Transverse colon (tissue), 4 donors: ENCODE results near the gene MAP3K7. TPM values are rescaled to one million over a fixed set of nuclear protein-coding genes. Genes with fewer than 3 reads are reported as not detected.

Source experiments
- DNase-seq: peaks from one replicate; pipeline ENCODE4 v3.0.0-alpha.2; 2019
- H3K27ac ChIP-seq, 4 donors: fragments of 200-600 bp; sonication (generic); 2 replicates each; pipeline ENCODE4 v1.5.1; 2016 to 2018; ENCODE audit warnings: inconsistent platforms in 4 of 4
- H3K27me3 ChIP-seq: fragments of 200-600 bp; sonication (generic); 2 replicates; pipeline ENCODE4 v1.5.1; 2017; ENCODE audit warnings: inconsistent platforms
- H3K36me3 ChIP-seq, 4 donors: fragments of 200-600 bp; sonication (generic); 2 replicates each; pipeline ENCODE4 v1.5.1; 2017 to 2019; ENCODE audit warnings: inconsistent platforms in 4 of 4
- H3K4me1 ChIP-seq, 4 donors: fragments of 200-600 bp; sonication (generic); 2 replicates each; pipeline ENCODE4 v1.5.1; 2017 to 2020; ENCODE audit warnings: inconsistent platforms in 4 of 4
- H3K4me3 ChIP-seq, 4 donors: fragments of 200-600 bp; sonication (generic); 1 replicate in 1 of 4; 2 replicates in 3 of 4; pipeline versions ENCODE4 v1.5.1 to v1.6.1; 2017 to 2019; ENCODE audit warnings: inconsistent platforms in 4 of 4
- H3K9me3 ChIP-seq, 2 donors: fragments of 200-600 bp; sonication (generic); 2 replicates each; pipeline ENCODE4 v1.5.1; 2017 to 2019; ENCODE audit warnings: inconsistent platforms in 2 of 2
- EP300 ChIP-seq: sonication (generic); formaldehyde crosslinking; IDR thresholded peaks from one replicate; pipeline ENCODE4 v1.6.1; 2017; ENCODE audit warnings: antibody characterized with exemption, low read depth
- POLR2A ChIP-seq: fragments of 450-650 bp; IDR thresholded peaks from one replicate; pipeline ENCODE4 v1.6.1; 2016; ENCODE audit warnings: antibody characterized with exemption, mild to moderate bottlenecking, moderate library complexity
- POLR2AphosphoS5 ChIP-seq, 3 donors: sonication (generic); formaldehyde crosslinking; IDR thresholded peaks; one replicate each; pipeline ENCODE4 v1.6.1; 2016; ENCODE audit warnings: antibody characterized with exemption in 3 of 3
- WGBS, 2 donors: methylation state at CpG; one replicate each; pipeline ENCODE4 v1.1.5; 2018; ENCODE audit warnings: low coverage in 1 of 2; 5-methylcytosine and 5-hydroxymethylcytosine counted together
- in situ Hi-C, 4 donors: fragments of 200-750 bp; cut with MboI; loops; one replicate each; pipeline versions ENCODE4 v1.15.0 to v1.15.1; 2017; ENCODE audit warnings: low sequenced_read_pairs in 3 of 4, low pct_ligation_motif_present in 1 of 4, low pct_unique_long_range_greater_than_20kb in 1 of 4
- intact Hi-C: fragments of 100-400 bp; cut with DNase I; formaldehyde crosslinking; loops from one replicate; pipeline ENCODE4 v1.15.1; 2023; ENCODE audit warnings: low total_unique reads
- total RNA-seq, 4 donors: library from RNA; depleted of rRNA; stranded (reverse); fragments of >200 nt; gene quantifications; one replicate each; pipeline ENCODE4 v1.1.0, GENCODE V29; 2016
- TF ChIP-seq, protein P1 (sequence below), 5 experiments: fragments of 200-600 bp in 3 of 5; fragments of 450-650 bp in 2 of 5; sonication (generic) in 3 of 5; IDR thresholded peaks; 1 replicate in 2 of 5; 2 replicates in 3 of 5; pipeline ENCODE4 v1.5.1; 2016 to 2017; ENCODE audit warnings: antibody characterized with exemption in 5 of 5, inconsistent platforms in 3 of 5, mild to moderate bottlenecking in 2 of 5, moderate library complexity in 1 of 5

The MAP3K7 gene
- 10 to 100 TPM; 19.3 to 37.6 (median 28.5) TPM for total RNA-seq

DNA sequence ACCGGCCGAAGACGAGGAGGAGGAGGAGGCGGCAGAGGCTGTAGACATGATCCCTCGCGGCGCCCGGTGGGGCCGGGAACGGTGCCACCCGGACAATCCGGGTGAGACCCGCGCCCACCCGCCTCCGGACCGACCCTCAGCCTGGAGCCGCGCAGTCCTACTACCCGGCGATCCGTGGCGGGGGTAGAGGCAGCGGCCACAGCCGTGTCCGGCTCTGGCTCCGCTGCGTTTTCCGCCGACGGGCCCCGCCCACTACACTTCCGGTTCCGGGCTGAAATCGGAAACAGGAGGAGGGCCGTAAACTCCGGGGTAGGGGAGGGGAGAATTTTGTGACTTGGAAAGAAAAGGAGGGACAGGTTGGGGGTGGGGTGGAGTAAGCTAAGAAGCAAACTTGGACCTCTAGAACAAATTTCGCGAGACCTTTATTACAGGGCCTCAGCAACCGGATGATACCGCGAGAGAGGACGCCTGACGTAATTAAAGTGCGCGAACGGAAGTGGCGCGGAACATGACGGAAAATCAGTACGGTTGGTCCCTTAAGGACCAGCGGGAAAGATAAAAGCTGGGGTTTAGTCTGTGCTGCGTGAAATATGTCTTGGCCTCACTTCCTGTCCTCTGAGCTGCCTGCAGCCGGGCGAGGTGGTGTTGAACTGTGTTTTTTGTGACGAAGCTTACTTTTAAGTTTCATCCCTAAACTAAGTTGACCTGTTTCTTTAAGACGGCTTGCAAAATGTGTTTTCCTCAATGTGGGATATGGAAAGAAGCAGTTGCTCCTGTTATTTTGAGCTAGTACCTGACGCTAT lies at the start of gene MAP3K7:
Gene MAP3K7, minus strand, starts transcription at position 237 of the 803 bp plus-strand sequence. Its CDS starts 189 bp downstream, at position 48.
- H3K27ac ChIP-seq: peak within 1 kb of the TSS; percentile 90 to 94 (median 92)
- peak within 1 kb of the TSS; percentile 73 to 100 (median 93) for H3K4me3 ChIP-seq
- H3K9me3 ChIP-seq: no peaks in the 10 kb centered on the region
- in situ Hi-C loops: no loop called here
- DNase-seq: peak; percentile 95
- peak; percentile 77 for TF ChIP-seq POLR2A
- TF ChIP-seq, protein P1, sequence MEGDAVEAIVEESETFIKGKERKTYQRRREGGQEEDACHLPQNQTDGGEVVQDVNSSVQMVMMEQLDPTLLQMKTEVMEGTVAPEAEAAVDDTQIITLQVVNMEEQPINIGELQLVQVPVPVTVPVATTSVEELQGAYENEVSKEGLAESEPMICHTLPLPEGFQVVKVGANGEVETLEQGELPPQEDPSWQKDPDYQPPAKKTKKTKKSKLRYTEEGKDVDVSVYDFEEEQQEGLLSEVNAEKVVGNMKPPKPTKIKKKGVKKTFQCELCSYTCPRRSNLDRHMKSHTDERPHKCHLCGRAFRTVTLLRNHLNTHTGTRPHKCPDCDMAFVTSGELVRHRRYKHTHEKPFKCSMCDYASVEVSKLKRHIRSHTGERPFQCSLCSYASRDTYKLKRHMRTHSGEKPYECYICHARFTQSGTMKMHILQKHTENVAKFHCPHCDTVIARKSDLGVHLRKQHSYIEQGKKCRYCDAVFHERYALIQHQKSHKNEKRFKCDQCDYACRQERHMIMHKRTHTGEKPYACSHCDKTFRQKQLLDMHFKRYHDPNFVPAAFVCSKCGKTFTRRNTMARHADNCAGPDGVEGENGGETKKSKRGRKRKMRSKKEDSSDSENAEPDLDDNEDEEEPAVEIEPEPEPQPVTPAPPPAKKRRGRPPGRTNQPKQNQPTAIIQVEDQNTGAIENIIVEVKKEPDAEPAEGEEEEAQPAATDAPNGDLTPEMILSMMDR (IDR thresholded peaks at IDR 0.05): no peak
- TF ChIP-seq EP300: no peak
- TF ChIP-seq POLR2AphosphoS5 (IDR thresholded peaks at IDR 0.05): peak; percentile 63 to 81 (median 80)
- peaks cover 0 to 26% (median 12%) of the 10 kb centered on the region in 4 donors for H3K4me1 ChIP-seq
- intact Hi-C loops: no loop called here
- H3K36me3 ChIP-seq: no peaks in the 10 kb centered on the region
- H3K27me3 ChIP-seq: peaks cover under 1% of the 10 kb centered on the region
- WGBS, 2 donors: 1% methylated on average over 15 to 52 of the region's 58 CpGs

DNA sequence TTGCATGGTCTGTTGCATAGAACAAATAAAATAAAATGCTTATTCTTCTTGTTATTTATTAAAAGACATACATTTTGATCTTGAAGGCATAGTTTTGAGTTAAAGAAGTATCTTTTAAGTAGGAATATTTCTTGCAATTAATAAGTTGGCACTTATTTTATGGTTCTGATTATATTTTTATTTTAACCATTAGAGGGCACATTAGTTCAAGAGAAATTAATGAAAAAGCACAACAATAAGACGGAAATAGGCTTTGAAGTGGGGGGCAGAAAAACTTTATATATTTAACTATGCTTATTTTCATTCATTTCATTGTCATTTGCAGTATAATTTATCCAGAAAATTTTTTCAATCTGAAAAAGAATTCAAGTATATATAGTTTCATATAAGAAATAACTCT lies 44.2 kb upstream of the MAP3K7 start:
- Histone ChIP-seq H3K27me3 (no peaks in the 10 kb centered on the region), H3K4me1 (no peaks in the 10 kb centered on the region), H3K4me3 (no peak overlapping the region), H3K36me3 (no peaks in the 10 kb centered on the region), H3K27ac (no peak overlapping the region), H3K9me3 (no peaks in the 10 kb centered on the region)
- WGBS, 2 donors: 15 to 28% methylated on average over 1 of the region's 1 CpG
- TF ChIP-seq POLR2A (no peak), POLR2AphosphoS5 (IDR thresholded peaks at IDR 0.05) (no peak)
- TF ChIP-seq, protein P1 (IDR thresholded peaks at IDR 0.05): no peak
- DNase-seq: no peak
- intact Hi-C loops (no loop called here), in situ Hi-C loops (no loop called here)

DNA sequence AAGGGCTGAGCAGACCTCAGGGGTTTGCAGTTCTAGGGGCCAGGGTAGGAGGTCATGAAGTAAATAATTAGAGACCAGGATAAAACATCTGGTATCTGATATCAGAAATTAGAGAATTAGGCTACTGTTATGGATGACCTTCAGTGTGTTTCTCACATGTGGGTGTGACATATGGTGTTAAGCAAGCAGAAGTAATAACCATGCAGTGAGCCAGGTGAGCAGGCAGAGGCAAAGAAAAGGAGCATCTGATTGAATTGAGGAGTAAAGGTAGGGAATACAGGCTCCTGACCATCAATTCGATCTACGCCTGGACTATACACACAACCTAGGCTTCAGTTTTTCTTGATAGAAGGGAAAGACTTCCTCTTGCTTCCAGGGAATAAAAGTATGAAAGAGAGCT lies 34.7 kb upstream of the MAP3K7 start:
- no peak for TF ChIP-seq POLR2AphosphoS5 (IDR thresholded peaks at IDR 0.05)
- TF ChIP-seq, protein P1 (IDR thresholded peaks at IDR 0.05): no peak
- no peak for TF ChIP-seq EP300
- no peak for TF ChIP-seq POLR2A
- H3K27me3 ChIP-seq: peaks cover 12% of the 10 kb centered on the region
- no peak overlapping the region for H3K27ac ChIP-seq
- no peaks in the 10 kb centered on the region for H3K4me1 ChIP-seq
- intact Hi-C loops (no loop called here), in situ Hi-C loops (no loop called here)
- DNase-seq: no peak
- H3K4me3 ChIP-seq: no peak overlapping the region
- 80 to 92% methylated on average over 1 to 2 of the region's 2 CpGs for WGBS, 2 donors
- H3K9me3 ChIP-seq: no peaks in the 10 kb centered on the region
- no peaks in the 10 kb centered on the region for H3K36me3 ChIP-seq

DNA sequence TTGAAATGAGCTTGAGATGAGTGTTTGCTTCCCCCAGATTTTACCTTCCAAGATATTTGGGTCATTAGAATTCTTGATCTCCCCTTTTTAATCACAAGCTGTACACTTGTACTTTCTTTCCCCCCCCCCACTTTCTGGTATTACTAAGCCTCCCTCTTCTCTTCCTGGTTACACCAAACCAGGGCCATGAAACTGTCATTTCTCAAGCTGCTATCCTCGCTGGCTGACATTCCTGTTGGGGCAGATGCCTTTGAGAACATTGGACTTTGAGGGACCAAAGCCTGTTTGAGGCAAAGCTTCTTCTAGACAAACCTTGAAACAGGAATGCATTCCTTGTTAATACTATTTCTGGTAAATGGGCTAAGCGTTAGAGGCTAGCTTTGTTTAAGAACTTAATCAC lies 32.3 kb upstream of the MAP3K7 start:
- Histone ChIP-seq H3K4me3 (no peak overlapping the region), H3K9me3 (no peaks in the 10 kb centered on the region), H3K27me3 (peaks cover 25% of the 10 kb centered on the region), H3K27ac (no peak overlapping the region), H3K4me1 (no peaks in the 10 kb centered on the region), H3K36me3 (no peaks in the 10 kb centered on the region)
- intact Hi-C loops: no loop called here
- in situ Hi-C loops: no loop called here
- no peak for DNase-seq
- WGBS, 2 donors: 40 to 64% methylated on average over 2 of the region's 2 CpGs
- no peak for TF ChIP-seq POLR2A
- no peak for TF ChIP-seq POLR2AphosphoS5 (IDR thresholded peaks at IDR 0.05)
- TF ChIP-seq, protein P1 (IDR thresholded peaks at IDR 0.05): no peak
- TF ChIP-seq EP300: no peak
